NCI-H1436 treated with DMSO at 0.1 percent for 48 hours (cell line): ENCODE measurements around the gene SYCE3.
A peak's percentile ranks its signal among the peaks of the same experiment; 100 is the strongest.
"Not testable (repeated sequence)": the region's sequence is repeated elsewhere in the genome, so short reads cannot be mapped to it uniquely, and the experiment has no call there.

ENCODE experiments used
- DNase-seq: peaks from one replicate; lab custom pipeline; 2025; lab: John Stamatoyannopoulos, UW

Gene SYCE3

DNA sequence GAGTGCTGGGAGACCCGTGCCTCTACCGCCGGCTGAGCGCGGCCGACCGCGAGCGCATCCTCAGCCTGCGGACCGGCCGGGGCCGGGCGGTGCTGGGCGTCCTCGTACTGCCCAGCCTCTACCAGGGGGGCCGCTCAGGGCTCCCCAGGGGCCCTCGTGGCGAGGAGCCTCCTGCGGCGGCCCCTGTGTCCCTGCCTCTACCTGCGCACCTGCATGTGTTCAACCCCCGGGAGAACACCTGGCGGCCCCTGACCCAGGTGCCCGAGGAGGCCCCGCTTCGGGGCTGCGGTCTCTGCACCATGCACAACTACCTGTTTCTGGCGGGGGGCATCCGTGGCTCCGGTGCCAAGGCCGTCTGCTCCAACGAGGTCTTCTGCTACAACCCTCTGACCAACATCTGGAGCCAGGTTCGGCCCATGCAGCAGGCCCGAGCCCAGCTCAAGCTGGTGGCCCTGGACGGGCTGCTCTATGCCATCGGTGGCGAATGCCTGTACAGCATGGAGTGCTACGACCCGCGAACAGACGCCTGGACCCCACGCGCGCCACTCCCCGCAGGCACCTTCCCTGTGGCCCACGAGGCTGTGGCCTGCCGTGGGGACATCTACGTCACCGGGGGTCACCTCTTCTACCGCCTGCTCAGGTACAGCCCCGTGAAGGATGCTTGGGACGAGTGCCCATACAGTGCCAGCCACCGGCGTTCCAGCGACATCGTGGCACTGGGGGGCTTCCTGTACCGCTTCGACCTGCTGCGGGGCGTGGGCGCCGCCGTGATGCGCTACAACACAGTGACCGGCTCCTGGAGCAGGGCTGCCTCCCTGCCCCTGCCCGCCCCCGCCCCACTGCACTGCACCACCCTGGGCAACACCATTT is 13.6 kb downstream of the SYCE3 start:
- DNase-seq, result no peak

DNA sequence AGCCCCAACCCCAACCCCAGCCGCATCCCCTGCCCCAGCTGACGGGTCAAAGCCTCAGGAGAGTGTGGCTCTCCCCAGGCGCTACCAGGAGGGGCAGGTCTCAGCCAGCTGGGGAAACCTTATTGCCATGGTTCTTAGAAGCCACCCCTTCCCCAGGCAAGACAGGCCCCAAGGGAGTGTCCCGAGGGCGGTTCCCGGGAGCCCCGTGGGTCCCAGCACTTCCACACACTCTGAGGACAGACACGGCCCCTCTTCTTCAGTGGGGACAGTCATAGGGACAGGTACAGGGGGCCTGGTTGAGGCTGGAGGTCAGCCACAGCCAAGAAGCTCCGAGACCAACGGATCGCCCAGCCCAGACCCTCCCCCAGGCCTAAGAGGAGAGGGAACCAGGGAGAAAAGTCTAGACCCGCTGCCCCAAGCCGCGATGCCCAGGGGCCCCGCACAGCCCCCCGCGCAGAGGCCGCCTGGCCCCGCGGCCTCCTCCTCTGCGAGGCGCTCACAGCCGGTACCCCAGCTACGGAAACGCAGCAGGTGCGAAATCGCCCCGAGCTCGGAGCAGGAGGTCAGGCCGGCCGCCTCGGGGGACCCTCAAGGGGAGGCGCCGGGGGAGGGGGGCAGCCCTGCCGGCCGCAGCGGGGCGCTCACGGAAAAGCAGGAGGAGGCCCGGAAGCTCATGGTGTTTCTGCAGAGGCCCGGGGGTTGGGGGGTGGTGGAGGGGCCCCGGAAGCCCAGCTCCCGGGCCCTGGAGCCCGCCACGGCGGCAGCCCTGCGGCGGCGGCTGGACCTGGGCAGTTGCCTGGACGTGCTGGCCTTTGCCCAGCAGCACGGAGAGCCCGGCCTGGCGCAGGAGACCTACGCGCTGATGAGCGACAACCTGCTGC is 14.4 kb downstream of the SYCE3 start:
- DNase-seq, result no peak

DNA sequence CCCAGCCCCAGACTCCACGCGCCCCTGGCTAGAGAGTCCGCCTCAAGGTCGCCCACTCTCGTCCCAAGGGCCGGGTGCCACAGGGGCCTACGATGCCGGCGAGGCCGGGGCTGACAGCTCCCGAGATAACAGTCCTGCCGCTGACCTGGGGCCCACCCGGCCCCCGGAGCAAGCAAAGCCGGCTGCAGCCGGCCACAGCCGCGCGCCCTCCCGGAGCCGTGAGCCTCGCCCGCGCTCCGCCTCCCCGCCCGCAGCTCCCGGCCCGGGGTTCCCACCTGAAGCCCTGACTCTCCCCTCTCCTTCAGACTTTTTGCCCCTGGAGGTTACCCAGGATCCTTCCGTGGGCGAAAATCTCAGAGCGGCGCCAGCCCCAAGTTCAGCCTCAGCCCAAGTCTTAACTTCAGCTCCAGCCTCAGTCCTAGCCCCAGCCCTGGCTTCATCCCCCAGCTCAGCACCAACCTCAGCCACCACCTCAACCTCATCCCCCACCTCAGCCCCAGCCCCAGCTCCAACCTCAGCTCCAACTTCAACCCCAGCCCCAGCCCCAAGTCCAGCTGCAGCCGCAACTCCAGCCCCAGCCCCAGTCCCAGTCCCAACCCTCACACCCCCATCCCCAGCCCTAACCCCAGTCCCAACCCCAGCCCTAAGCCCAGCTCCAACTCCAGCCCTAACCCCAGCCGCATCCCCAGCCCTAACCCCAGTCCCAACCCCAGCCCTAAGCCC is 15.3 kb downstream of the SYCE3 start:
- no peak for DNase-seq

DNA sequence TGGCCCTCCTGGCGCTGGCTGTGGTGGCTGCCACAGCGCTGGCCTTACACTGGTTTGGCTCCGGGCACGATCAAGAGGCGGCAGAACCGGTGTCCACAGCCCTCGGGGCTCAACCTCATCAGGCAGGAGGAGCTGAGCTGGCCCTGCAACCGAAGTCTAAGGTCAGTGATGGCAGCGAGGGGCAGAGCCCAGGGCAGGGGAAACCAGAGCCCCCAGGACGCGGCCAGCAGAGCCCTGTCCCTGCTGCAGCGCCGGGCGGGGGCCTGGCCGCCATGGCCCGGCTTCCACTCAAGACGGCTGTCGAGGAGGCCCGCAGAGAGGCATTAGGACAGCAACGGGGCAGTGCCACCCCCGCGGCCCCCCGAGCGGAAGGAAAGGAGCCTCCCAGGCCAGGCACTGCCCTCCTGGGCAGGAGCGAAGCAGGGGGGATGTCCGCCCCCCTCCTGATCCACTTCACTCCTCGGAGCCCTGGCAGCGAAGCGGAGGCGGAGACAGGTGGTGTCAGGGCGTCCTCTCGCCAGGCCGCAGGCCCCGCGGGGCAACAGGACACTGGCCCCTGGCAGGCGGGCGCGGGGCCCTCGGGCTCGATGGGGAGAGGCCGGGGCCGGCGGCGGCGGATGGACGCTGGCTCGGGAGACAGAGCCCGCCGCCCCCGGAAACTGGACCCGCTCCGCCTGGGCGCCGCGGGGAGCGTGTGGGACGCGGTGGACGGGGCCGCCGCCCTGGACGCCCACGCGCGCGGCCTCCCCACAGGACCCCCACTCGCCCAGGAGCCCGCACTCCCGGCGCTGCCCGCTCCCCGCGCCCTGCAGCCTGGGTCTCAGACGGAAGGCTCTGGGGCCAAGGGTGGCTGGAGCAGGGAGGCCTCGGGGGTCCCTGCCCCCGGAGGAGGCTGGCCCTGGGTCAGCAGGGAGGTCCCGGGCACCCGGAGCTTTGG is 16.1 kb downstream of the SYCE3 start:
- DNase-seq, result no peak

DNA sequence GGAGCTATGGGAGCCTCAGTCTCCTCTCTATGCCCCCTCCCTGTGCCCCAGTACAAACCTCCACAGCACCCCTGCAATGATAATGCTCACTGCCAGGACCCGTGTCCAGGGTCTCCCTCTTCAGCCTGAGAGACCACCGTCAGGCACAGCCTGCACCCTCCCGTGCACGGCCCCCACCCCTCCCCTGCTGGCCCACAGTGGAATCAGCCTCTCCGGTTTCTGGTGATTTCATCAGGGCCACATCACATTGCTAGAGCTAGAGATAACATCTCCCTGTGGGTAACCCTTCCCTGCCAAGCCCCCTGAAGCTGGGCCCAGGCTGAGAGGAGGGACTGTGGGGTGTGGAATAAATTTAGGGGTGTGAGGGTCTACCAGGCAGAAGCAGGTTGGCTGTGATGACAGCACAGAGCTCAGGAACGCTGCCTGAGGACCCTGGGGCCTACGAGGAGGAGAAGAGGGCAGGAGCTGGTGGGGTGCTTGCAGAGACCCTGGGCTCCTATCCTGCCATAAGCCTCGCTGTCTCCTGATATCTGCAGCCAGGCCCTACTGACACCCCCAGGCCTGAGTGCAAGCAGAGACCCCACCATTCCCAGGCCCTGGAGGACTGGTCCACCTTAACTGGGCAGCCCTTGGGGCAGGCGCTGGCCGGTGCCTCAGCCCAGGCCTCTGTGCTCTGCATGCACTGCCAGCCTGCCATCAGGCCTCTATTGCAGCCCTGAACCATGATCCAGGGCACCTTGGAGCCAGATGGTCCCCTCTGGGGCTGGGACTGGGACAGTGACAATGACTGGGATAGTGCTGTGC is 17.0 kb downstream of the SYCE3 start, which contains the start of gene KLHDC7B:
KLHDC7B (plus strand) TSS at position 378 of the 804 bp plus-strand sequence; CDS start at position 723, 345 bp downstream.
- DNase-seq, result no peak

DNA sequence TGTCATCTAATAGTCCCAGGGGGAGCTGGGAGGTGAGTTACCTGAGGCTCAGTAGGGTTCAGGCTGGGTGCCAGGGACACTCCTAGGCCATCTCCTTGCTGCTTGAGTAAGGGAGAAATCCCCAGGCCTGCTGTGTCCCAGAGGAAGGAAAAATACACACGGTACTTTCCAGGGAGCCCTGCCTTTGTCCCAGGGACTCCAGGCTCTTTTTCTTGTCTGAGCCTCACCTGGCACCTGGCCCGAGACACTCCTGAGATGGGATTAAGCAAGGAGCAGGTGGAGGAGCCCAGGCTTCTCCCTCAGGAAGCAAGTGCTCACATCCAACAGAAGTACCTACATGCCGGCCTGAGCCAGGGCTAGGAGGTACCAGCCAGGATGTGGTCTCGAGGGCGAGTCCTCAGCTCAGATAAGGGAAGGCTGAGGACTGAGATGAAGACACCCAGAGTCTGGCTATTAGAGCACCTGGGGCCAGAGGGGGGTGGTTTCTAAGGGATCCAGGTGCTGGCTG is 17.9 kb downstream of the SYCE3 start:
- DNase-seq, result no peak

DNA sequence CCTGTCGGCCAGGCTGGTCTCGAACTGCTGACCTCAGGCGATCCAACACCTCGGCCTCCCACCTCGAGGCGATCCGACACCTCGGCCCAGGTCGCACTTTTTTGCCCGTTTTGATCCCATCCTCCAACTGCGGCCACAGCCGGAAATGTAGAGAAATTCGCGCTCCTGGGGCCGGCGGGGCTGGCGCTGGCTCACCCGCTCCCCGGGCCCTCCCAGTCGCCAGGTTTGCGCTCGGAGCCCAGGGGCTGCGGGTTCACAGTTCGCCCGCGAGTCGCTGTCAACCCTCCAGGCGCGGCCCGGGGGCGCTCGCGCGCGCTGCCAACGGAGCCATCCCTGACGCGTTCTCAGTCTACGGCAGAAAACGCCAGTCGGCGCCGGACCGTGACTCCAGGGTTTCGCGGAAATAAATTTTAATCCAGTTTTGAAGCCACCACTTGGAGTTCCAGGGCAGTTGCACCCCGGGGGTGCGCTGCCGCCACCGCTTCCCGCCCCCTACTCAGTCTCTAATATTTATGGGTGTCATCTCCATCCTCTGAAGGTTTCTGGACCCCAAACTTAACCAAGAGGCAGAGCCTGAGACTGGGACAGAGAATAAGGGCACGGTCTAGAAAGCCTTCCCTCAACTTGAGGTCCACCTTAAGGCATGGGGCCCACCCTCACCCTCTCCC is 18.5 kb downstream of the SYCE3 start:
- peak; percentile 16 for DNase-seq

DNA sequence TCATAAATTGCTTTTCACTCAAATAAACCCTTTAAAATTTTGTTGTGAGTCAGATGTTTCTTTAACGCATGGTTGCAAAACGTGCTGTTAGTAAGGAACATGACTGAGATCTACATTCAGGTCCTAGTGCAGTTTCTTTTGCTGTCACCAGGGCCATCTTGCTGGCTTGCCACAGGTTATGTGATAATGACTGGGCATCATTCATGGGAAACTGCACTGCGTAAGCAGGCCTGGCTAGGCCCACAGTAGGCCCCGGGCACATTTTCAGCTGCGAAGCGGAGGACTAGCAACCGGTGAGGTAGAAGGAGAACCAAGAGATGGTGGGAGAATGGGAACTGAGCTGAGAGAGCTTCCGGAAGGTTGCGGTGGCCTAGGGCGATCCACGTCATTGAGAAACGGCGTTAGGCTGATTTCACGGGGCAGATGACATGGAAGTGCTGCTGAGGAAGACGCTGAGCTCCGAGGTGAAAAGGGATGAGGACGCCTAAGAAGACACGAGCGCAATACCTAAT is 20.2 kb downstream of the SYCE3 start:
- DNase-seq, result no peak

DNA sequence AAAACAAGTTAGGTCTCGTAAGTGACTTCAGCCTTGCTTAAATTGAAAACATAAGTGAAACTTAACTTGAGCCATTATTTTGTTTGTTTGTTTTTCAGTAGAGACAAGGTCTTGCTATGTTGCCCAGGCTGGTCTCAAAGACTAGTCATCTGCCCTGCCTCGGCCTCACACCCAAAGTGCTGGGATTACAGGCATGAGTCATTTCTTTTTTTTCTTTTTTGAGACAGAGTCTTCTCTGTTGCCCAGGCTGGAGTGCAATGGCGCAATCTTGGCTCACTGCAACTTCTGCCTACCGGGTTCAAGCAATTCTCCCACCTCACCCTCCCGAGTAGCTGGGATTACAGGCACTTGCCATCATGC is 21.1 kb downstream of the SYCE3 start:
- DNase-seq, result not testable (repeated sequence)

DNA sequence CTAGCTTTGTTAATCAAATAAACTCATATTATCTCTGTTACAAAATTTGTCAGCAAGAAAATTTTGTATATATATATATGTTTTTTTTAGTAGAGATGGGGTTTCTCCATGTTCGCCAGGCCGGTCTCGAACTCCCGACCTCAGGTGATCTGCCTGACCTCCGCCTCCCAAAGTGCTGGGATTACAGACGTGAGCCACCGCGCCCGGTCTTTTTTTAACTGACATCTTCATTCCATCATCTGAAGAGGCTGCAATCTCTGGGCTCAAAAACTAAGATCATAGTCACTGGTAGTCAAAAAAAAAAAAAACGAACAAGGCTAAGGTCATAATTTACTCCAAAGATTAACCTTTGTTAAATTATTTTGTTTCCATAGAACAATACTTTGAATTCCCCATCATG is 22.3 kb downstream of the SYCE3 start:
- DNase-seq, result no peak

DNA sequence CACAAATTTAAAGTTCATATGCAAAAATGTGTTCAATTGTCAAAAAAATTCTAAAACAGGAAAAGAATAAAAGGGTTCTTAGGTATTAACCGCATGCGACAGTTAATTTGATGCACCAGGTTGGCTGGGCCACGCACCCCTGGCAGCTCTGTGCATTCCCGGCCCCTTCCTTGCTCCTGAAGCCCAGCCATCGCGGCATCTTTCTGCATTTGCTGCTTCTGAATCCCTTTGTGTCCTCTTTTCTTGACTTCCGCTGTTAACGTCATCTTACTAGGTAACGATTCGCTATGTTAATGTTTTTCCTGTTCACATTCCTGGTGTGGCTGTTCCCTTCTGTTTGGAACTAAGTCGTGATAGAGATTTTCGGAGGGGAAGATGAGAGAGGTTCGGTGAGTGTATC is 25.0 kb downstream of the SYCE3 start:
- DNase-seq, result no peak

DNA sequence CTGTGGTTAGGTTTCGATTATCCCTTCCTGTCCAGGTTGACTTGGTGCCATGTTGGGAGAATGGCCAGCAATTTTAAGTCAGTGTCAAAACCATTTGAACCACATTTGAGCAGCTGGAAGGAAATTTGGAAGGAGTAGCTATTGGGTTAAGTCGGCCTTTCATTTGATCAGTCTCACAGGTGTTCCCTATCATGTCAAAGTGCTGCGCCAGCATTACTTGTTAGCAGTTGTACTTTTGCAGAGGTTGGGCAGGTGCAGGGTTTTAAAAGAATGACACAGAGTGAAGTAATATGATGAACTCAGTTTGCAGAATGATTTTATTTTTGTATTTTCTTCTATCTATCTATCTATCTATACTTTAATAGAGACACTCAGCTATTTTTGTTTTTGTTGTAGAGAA is 26.5 kb downstream of the SYCE3 start:
- DNase-seq, result no peak

DNA sequence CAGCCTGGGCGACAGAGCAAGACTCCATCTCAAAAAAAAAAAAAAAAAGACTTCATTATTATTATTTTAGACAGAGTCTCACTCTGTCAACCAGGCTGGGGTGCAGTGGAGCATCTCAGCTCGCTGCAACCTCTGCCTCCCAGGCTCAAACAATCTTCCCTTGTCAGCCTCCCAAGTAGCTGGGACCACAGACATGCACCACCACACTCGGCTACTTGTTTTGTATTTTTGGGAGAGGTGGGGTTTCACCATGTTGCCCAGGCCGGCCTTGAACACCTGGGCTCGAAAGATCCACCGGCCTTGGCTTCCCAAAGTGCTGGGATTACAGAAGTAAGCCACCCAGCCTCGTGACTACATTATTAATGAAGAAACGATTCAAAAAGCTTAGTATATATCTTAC is 27.6 kb downstream of the SYCE3 start:
- DNase-seq, result no peak

DNA sequence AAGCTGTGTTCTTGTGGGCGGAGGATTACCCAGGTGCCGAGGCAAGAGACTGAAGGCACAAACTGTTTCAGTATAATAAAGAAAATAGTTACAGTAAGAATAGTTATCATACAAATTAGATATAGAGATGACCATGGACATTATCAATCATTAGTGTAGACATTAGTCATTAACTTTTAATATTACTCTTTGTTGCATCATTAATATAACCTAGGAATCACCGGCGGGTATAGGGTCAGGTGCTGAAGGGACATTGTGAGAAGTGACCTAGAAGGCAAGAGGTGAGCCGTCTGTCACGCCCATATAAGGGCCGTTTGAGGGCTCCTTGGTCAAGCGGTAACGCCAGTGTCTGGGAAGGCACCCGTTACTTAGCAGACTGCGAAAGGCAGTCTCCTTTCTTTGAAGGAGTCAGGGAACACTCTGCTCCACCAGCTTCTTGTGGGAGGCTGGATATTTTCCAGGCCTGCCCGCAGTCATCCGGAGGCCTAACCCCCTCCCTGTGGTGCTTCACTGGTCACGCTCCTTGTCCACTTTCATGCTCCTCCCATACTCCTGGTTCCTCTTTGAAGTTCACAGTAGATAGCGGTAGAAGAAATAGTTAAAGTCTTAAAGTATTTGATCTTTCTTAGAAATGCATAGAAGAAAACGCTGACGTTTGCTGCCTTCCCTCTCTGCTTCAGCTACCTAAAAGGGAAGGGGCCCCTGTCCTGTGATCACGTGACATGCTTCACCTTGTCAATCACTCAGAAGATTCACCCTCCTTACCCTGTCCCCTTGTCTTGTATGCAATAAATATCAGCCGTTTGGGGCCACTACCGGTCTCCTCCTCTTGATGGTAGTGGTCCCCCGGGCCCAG is 28.6 kb downstream of the SYCE3 start:
- not testable (repeated sequence) for DNase-seq

DNA sequence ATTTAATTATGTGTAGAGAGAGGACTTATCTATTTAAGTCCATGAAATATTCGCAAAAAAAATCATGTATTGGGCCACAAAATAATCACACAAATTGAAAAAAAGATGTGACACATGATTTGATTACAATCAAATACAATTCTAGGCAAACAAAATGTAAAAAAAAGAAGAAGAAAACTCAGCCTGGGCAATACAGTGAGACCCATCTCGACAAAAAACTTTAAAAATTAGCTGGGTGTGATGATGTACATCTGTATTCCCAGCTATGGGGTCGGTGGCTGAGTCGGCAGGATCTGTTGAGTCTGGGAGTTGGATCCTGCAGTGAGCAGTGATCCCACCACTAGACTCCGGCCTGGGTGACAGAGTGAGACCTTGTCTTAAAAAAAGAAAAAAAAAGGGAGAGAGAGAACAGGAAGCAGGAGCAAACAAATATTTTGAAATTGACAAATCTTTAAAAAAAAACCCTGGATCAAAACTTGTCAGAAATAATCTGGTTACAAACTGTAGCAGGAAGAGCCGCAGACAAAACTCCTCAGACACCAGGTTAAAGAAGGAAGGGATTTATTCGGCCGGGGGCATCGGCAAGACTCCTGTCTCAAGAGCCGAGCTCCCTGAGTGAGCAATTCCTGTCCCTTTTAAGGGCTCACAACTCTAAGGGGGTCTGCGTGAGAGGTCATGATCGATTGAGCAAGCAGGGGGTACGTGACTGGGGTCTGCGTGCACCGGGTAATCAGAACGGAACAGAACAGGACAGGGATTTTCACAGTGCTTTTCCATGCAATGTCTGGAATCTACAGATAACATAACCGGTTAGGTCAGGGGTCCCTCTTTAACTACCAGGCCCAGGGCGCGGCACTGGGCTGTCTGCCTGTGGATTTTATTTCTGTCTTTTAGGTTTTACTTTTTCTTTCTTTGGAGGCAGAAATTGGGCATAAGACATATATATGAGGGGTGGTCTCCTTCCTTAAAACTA is 29.6 kb downstream of the SYCE3 start:
- DNase-seq, result no peak

DNA sequence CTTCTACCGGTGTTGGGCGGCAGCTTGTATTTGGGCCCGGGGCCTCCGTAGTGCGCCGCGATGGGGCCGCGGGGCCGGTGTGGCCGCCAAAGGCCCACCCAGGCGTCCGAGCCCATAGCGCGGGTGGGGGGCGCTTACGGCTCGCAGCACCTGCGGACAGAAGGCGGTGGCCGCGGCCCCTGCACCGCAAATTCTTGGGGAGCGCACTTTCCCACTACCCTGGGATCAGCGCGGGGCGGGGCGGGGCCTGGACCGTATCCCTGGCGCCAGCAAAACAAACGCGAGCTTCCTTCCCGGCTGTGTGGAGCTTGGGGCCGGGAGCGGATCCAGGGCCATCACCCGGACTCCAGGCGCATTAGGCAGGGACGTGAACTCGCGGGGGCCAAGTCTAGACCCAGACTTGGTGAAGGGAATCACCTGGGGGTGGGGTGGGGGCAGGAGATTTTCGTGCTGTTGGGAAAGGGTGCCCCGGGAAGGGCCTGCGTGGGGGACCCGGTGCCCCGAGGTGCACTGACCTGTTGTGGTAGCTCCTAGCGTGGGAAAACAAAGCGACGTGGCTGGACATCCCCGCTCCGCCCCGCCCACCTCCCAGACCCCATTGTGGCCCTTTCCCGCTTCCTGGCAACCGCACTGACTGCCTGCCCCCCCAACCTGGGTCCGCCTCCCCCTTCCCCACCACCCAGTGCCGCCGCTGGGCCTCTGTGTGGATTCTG is 30.6 kb downstream of the SYCE3 start:
- no peak for DNase-seq

DNA sequence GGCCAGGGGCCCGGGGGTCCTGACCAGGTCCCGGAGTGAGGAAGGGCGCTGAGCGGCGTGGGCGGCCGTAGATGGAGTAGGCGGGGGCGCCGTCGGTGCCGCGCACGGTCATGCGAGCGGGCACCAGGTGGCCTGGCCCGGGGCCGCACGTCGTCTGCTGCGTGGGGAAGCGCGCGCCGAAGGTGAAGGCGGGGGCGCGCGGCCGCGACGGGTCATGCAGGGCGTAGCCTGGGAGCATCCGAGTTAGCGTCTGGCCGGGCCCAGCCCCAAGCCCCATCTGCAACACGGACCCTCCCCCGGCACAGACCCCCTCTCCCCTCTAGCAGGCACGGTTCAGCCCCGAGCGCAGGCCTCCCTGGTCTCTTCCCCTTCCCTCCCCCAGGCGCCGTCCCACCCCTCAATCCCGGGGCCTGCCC is 31.2 kb downstream of the SYCE3 start:
- no peak for DNase-seq
